Measurements from ENCODE around the gene GPC6. TPM values are rescaled to one million over a fixed set of nuclear protein-coding genes. Genes with fewer than 3 reads are reported as not detected.

Gene GPC6
- total RNA-seq, 1 experiment from 2014 or later: 0.22 TPM

- no peak for ATAC-seq
Observed at GRCh38 chr13:93360021-93360420, 133.4 kb downstream of the GPC6 start.

More at GRCh38 chr13:93360021-93360420, 133.4 kb downstream of the GPC6 start:
- H3K4me2 ChIP-seq (ENCODE audit: low read length): no peak overlapping the region
- no peak overlapping the region for H3K27ac ChIP-seq (ENCODE audit: low read depth, low read length)
- ChIA-PET POLR2A (no interaction called here), CTCF (no interaction called here), RAD21 (ENCODE audit: low non-redundant PET in 1 of 2, low total read pairs in 2 of 2, uncharacterized antibody in 2 of 2, unreplicated experiment in 2 of 2) (no interaction called here)
- no peaks in the 10 kb centered on the region for H3K79me2 ChIP-seq (ENCODE audit: insufficient read depth, low read length)
- H3K4me3 ChIP-seq (replicated peaks in 1 of 2; ENCODE audit: low read depth in 1 of 2, low read length in 2 of 2): no peak overlapping the region
- no peaks in the 10 kb centered on the region for H4K20me1 ChIP-seq (ENCODE audit: insufficient read depth)
- H3K9me2 ChIP-seq (ENCODE audit: insufficient read depth): no peaks in the 10 kb centered on the region
- H3K9me3 ChIP-seq (ENCODE audit: control insufficient read depth in 1 of 2, insufficient read depth in 1 of 2, low read depth in 1 of 2, low read length in 2 of 2): peaks cover 9 to 29% of the 10 kb centered on the region in 2 experiments; a peak in 2 of 4 replicates
- no peaks in the 10 kb centered on the region for H3K27me3 ChIP-seq (ENCODE audit: insufficient read depth, low read length)
- BruUV-seq (replicated peaks): no TSS peak
- intact Hi-C loops (cut with micrococcal nuclease): no loop called here
- H2AFZ ChIP-seq (ENCODE audit: low read depth, low read length, poor library complexity, severe bottlenecking): no peak overlapping the region
- no peak for DNase-seq (ENCODE audit: low read depth, low spot score)
- TF ChIP-seq JUND (IDR thresholded peaks at IDR 0.05): no peak
- no peak for TF ChIP-seq POLR2AphosphoS5 (IDR thresholded peaks at IDR 0.05; ENCODE audit: low read depth, low read length)
- TF ChIP-seq EZH2 (IDR thresholded peaks at IDR 0.05): no peak
- no peak for TF ChIP-seq TCF7L2 (IDR thresholded peaks at IDR 0.05; ENCODE audit: borderline replicate concordance, extremely low read depth, insufficient read depth, insufficient read length)
- TF ChIP-seq, protein P1, sequence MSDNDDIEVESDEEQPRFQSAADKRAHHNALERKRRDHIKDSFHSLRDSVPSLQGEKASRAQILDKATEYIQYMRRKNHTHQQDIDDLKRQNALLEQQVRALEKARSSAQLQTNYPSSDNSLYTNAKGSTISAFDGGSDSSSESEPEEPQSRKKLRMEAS (IDR thresholded peaks at IDR 0.05): no peak
- TF ChIP-seq SP1 (IDR thresholded peaks at IDR 0.05; ENCODE audit: low read depth): no peak
- TF ChIP-seq ZBTB33 (IDR thresholded peaks at IDR 0.05; ENCODE audit: extremely low read depth, insufficient replicate concordance, low read length): no peak
- TF ChIP-seq RAD21 (IDR thresholded peaks at IDR 0.05; ENCODE audit: low read depth): no peak
- no peak for TF ChIP-seq POLR2A (IDR thresholded peaks at IDR 0.05; ENCODE audit: borderline replicate concordance, extremely low read depth, insufficient read depth, insufficient read length)
- TF ChIP-seq ZNF274 (IDR thresholded peaks at IDR 0.05; ENCODE audit: low read depth, low read length): no peak
- no peak for TF ChIP-seq SRF (IDR thresholded peaks at IDR 0.05; ENCODE audit: low read depth)
- no peak for TF ChIP-seq EZH2phosphoT487 (IDR thresholded peaks at IDR 0.05; ENCODE audit: borderline replicate concordance)
- no peak for TF ChIP-seq CEBPB (IDR thresholded peaks at IDR 0.05; ENCODE audit: low read depth)
- no peak for TF ChIP-seq ZFX (IDR thresholded peaks at IDR 0.05)
- TF ChIP-seq CBX3 (IDR thresholded peaks at IDR 0.05; ENCODE audit: low read depth): no peak
- no peak for TF ChIP-seq SIN3A (IDR thresholded peaks at IDR 0.05; ENCODE audit: low read depth)
- TF ChIP-seq FOSL1 (IDR thresholded peaks at IDR 0.05; ENCODE audit: low read depth): no peak
- TF ChIP-seq EGR1 (IDR thresholded peaks at IDR 0.05; ENCODE audit: low read depth): no peak
- H3K4me1 ChIP-seq (ENCODE audit: control insufficient read depth in 1 of 2, insufficient read depth in 2 of 2, low read length in 2 of 2): no peaks in the 10 kb centered on the region
- H3K36me3 ChIP-seq (ENCODE audit: control insufficient read depth in 1 of 2, insufficient read depth in 2 of 2, low read length in 2 of 2): no peaks in the 10 kb centered on the region
- H3K9ac ChIP-seq (ENCODE audit: low read length): no peak overlapping the region
